AG10803 (cell line): Measurements from ENCODE around the gene CDK8.

ENCODE experiments used
- DNase-seq: peaks from one replicate; pipeline ENCODE4 v3.0.0; 2010; ENCODE audit warnings: low read depth
- H3K4me3 ChIP-seq: 2 replicates; pipeline ENCODE4 v1.5.1; 2011; ENCODE audit warnings: mild to moderate bottlenecking, low read length, control low read depth
- CTCF ChIP-seq: conservative IDR thresholded peaks from 2 replicates; pipeline ENCODE4 v1.5.1; 2011; ENCODE audit warnings: mild to moderate bottlenecking, low read length, control low read depth, inconsistent platforms

CDK8 gene

GRCh38 chr13:26253262-26253786 lies 605 bp upstream of the CDK8 start:
- no peak for TF ChIP-seq CTCF
- DNase-seq: no peak
- peak overlapping the region; percentile 78 for H3K4me3 ChIP-seq

GRCh38 chr13:26254583-26255111 lies 718 bp downstream of the CDK8 start:
- no peak for TF ChIP-seq CTCF
- peak; percentile 40 for DNase-seq
- H3K4me3 ChIP-seq: peak overlapping the region; percentile 78

GRCh38 chr13:26255115-26255514 lies 1.2 kb downstream of the CDK8 start:
- H3K4me3 ChIP-seq: peak overlapping the region; percentile 78
- no peak for DNase-seq
- TF ChIP-seq CTCF: no peak

- no peak for DNase-seq
- peak; percentile 41 for TF ChIP-seq CTCF
- peak overlapping the region; percentile 78 for H3K4me3 ChIP-seq
Observed at GRCh38 chr13:26255691-26256277, 1.9 kb downstream of the CDK8 start.

- no peak overlapping the region for H3K4me3 ChIP-seq
- no peak for TF ChIP-seq CTCF
- no peak for DNase-seq
Observed at GRCh38 chr13:26257049-26257448, 3.1 kb downstream of the CDK8 start.

- no peak for TF ChIP-seq CTCF
- no peak overlapping the region for H3K4me3 ChIP-seq
- DNase-seq: no peak
Observed at GRCh38 chr13:26259634-26260033, 5.7 kb downstream of the CDK8 start.

- H3K4me3 ChIP-seq: no peak overlapping the region
- TF ChIP-seq CTCF: no peak
- no peak for DNase-seq
Observed at GRCh38 chr13:26262156-26262555, 8.2 kb downstream of the CDK8 start.
